HG03159 (cell line): ENCODE results near the gene INTS1.

Source experiments
- ATAC-seq: cut with Tn5 transposase; IDR thresholded peaks from one replicate; pipeline ENCODE4 v1.9.1; 2021; ENCODE audit warnings: mild to moderate bottlenecking, moderate library complexity; ENCODE audit not compliant: unreplicated experiment

Gene INTS1

GRCh38 chr7:1466524-1467271, 37.5 kb downstream of the INTS1 start:
- ATAC-seq = no peak

GRCh38 chr7:1464694-1465093, 39.5 kb downstream of the INTS1 start:
- no peak for ATAC-seq

DNA sequence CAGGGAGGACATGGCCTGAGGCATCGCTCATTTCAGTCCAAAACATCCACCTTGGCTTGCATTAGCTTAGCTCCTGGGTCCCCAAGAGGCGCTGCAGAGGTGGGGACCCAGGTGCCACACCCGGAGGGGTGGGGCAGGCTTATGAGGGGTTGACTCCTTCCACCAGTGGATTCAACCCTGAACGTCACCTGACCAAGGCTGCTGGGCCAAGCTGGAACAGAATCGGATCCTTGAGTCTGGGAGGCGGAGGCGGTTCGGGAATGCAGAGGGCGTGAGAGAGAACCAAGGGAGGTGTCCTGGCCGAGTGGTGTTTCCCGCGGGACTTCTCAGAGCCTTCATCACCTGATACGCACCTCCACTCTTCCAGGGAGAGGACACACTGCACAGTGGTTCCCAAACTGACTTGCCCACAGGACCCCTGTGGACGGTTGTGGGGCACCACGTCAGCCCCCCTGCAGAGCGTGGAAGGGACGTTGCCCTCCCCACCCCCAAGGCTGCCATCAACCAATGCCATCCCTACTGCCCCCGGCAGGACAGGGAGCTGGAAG, 40.4 kb downstream of the INTS1 start:
- ATAC-seq = no peak

DNA sequence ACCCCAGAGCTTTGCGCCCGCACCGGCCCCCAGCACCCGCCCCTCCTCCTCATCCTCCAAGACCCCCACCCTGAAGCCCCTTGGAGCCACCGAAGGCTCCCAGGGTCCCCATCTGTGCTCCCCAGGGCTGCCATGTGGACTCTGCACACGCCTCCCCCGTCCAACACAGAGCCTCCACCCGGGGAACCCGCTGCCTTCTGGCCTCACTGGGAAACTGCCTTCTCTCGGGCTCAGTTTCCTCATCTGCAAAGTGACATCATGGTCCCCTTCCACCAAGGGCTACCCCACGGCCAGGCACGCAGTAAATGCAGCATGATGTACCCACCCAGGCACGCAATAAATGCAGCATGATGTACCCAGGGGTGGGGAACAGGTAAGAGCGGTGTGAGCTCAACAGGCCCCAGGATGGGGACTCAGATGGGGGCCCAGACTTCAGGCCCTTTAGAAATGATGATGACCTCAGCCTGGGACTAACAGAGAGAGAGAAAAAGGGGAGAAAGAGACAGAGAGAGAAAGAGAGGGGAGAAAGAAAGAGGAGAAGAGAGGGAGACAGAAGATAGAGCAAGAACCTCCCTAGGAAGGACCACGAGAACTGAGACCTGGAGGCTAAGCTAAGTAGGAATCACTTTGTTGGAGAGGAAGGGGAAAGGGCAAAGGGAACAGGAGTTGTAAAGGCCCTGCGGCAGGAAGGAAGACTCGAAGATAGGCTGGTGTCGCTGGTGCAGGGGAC, 42.4 kb downstream of the INTS1 start:
- no peak for ATAC-seq

DNA sequence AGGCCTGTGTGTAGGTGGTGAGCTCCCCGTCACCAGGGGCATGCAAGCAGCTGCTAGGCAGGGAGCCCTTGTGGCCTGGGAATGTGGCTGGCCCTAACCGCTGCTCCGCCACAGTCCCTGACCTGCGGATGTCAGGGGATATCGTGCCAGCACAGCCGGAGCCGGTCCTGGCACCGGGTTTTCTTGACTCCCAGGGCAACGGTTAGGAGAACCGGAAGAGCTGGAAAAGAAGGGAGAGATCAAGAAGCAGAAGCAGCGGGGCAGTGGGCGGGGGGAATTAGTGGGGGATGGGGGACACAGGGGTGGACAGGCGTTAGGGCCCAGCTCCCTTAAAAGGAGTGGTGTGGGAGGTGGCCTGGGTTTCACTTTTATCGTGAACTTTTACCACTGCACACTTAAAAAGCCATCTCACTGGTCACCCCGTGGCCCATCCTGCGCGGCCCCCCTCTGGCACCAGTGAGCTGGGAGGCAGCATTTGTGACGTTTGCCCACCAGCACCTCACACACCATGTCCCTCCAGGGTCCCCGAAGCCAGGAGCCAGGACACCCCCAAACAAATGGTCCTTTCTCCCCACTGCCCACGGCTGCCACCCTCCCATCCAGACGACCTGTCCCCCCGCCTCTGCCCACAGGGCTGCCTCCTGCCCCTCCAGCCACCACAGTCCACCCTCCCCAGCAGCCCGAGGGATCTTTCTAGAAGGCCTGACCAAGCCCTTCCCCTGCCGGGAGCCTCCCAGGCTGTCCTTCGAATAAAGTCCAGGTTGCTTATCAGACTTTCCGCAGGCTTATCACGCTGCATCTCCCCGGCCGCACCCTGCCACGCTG, 43.2 kb downstream of the INTS1 start:
- ATAC-seq = no peak

DNA sequence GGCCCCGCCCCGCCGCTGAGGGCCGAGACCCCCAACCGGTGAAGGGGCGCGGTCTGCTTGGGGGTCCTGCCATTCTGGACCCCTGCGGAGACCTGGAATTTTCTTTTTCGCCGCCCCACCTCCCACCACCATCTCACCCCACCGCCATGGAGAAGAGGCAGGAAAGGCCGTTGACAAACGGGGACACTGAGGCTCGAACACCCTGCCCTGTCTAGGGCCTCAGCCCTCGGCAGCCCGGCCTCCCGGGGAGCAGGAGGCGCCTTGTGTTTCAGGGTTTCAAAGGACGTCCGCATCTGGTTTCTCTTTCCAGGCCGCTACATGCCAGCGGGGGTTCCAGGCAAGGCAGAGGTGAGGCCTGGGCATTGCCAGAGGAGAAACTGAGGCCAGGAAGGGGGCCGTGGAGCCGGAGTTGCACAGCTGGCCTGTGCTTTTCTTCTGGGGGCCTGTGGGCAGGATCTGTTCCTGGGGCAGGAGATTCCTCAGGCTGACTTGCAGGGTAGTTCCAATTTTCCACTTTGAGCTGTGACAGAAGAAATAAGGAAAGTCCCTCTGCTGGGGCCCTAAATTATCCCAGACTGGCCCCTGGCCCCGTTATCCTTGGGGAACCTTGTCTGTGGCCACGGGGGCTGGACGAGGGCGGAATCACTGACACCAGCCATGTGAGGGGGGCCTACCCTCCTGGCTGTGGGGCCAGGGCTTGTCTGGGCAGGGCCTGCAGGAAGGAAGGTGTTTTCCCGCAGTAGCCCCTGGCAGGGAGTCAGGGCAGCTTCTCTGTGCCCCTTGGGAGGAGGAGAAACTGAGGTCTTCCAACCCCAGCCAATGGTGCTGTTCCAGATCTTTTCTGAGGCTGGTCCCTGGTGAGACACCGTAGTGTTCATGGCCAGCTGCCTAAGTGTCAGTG, 44.0 kb downstream of the INTS1 start:
- ATAC-seq = no peak

GRCh38 chr7:1459512-1459892, 44.7 kb downstream of the INTS1 start:
- ATAC-seq = peak; percentile 91

- ATAC-seq = peak; percentile 19
Observed at GRCh38 chr7:1458683-1459511, 45.3 kb downstream of the INTS1 start, which contains the start of gene MICALL2. TSS of gene MICALL2 (minus strand) at chr7:1459470. CDS start at chr7:1459326, 144 bp downstream.

- no peak for ATAC-seq
Observed at GRCh38 chr7:1457949-1458682, 46.1 kb downstream of the INTS1 start.

DNA sequence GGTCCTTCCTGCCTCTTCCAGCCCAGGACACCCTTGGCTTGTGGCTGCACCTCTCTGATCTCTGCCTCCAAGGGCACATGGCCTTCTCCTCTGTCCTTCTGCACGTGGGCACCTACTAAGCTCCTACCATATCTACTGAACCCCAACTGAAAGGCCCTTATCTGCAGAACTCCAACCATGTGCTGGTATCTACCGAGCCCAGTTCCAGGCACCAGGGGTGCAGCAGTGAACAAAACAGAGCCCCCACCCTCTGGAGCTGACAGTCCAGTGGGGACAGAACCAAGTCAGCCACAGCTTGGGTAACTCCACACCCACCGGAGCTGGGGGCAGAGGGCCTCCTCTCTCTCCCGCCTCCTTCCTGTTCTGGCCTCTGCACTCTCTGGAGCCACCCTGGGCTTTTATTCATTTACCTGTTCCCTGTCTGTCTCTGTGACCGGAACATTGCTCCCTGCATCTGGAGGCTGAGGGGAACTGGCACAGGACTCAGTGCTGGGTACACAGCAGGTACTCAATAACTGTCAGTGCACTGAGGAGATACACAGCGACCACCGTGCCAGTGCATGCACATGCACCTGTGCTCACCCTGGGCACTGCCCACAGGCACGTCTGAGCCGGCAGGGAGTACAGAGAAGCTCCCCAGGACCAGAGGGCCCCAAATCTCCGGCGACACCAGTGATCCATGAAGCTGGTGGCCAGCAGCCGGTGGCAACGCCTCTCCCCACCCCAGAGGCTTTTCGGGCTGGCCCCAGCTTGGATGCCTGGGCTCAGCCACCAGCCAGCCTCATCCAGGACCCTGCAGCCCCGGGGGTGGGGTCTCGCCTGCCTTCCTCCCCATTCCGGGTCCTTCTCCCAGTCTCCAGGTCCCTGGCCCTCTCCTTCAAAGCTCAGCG, 46.9 kb downstream of the INTS1 start:
- ATAC-seq = no peak

DNA sequence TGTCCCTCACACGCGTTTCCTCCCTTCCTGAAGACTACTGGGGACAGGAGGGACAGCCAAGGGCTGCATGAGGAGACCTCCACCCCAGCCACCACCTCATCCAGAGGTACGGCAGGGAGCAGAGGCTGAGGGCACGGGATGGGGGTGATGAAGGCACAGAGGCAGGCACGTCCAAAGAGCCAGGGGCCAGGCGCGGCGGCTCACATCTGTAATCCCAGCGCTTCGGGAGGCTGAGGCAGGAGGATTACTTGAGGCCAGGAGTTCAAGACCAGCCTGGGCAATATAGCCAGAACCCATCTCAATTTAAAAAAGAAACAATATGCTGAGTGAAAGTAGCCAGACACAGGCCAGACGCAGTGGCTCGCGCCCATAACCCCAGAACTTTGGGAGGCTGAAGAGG, 48.2 kb downstream of the INTS1 start:
- ATAC-seq = no peak

GRCh38 chr7:1455241-1455939, 48.8 kb downstream of the INTS1 start:
- no peak for ATAC-seq

DNA sequence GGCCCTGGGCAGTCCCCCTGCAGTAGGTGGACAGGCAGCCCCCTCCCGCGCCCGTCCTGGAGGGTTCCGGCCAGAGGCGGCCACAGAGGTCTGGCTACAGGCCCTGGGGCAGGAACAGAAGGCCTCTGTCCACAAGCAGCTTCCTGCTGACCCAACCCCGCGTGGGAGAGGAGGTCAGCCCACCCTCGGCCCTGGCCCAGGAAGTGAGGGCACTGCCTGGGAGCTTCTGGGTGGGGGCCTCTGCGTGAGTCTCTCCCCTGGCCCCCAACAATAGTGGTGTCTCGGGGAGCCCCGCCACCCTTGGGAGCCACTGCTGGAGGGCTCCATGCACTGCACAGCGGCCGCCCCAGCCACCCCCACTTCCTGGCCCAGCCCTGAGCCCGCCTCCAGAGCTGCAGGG, 49.6 kb downstream of the INTS1 start:
- ATAC-seq = no peak

GRCh38 chr7:1452205-1452604, 52.0 kb downstream of the INTS1 start:
- ATAC-seq = no peak

GRCh38 chr7:1450987-1451386, 53.2 kb downstream of the INTS1 start:
- no peak for ATAC-seq

DNA sequence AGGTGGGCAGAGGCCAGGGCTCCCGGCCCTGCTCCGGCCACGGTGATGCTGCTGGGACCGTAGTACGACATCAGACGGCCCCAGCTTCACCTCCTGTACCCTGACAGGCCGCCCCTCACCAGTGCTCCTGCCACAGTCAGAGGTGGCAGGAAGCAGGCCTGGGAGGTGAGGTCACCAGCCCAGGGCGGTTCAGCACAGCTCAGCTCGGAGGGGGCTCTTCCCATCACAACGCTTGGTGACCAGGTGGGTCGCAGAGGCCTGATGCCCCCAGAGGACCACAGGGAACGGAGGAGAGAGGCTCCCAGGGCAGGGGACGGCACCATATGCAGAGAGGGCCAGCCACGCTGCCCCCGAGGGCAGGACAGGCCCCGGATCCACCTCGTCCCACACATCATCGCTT, 53.8 kb downstream of the INTS1 start:
- ATAC-seq = no peak

DNA sequence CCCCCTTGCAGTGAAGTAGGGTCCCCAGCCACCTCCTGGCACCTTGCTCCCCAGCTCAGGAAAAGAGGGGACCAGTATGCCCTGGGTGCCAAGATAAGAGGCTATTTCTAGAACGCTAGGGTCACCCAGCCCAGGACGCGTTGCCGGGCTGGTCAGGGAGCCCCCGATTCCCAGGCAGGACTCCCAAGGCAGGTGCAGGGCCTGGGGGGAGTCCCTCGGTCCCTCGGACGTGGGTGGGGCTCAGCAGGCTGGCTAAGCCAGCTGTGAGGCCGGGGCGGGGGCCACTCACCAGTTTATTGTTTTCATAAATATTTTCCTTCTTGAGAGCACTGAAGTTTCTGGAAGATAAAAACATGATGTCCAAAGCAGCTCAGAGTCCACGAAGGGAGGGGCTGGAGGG, 54.2 kb downstream of the INTS1 start:
- no peak for ATAC-seq
